Erythroblast (primary cell): Measurements from ENCODE around the gene LIMCH1.

Source experiments
- GATA1 ChIP-seq: IDR thresholded peaks from 2 replicates; pipeline ENCODE4 v1.6.1; 2011; ENCODE audit warnings: low read depth, mild to moderate bottlenecking, control low read depth, low read length, moderate library complexity
- POLR2A ChIP-seq: IDR thresholded peaks from 2 replicates; pipeline ENCODE4 v1.6.1; 2011; ENCODE audit warnings: mild to moderate bottlenecking, low read length

- TF ChIP-seq POLR2A: no peak
- TF ChIP-seq GATA1: no peak
These were observed 30.4 kb downstream of the LIMCH1 start for GRCh38 chr4:41568363-41568762.
